Liver (tissue), 9 donors: Measurements from ENCODE around the gene SNX14. TPM values are rescaled to one million over a fixed set of nuclear protein-coding genes. Genes with fewer than 3 reads are reported as not detected.

Experiments
- DNase-seq: peaks from one replicate; pipeline ENCODE4 v3.0.0-alpha.2; 2017; ENCODE audit warnings: low spot score
- H3K27ac ChIP-seq, 2 donors: one replicate each; pipeline ENCODE4 v1.7.0; 2013; ENCODE audit warnings: inconsistent platforms in 2 of 2, low read length in 2 of 2, control low read depth in 1 of 2, low read depth in 1 of 2, mild to moderate bottlenecking in 1 of 2
- H3K27me3 ChIP-seq, 4 donors: one replicate each; pipeline versions ENCODE4 v1.6.1 to v1.7.0; 2013; ENCODE audit warnings: low read length in 3 of 4, inconsistent platforms in 1 of 4, mild to moderate bottlenecking in 1 of 4, moderate library complexity in 1 of 4; ENCODE audit not compliant: control insufficient read depth in 4 of 4, insufficient read depth in 4 of 4
- H3K36me3 ChIP-seq, 4 donors: one replicate each; pipeline versions ENCODE4 v1.6.1 to v1.7.0; 2013; ENCODE audit warnings: low read length in 3 of 4, mild to moderate bottlenecking in 3 of 4, low read depth in 1 of 4, moderate library complexity in 1 of 4; ENCODE audit not compliant: control insufficient read depth in 4 of 4, insufficient read depth in 3 of 4
- H3K4me1 ChIP-seq, 4 donors: one replicate each; pipeline versions ENCODE4 v1.6.1 to v1.7.0; 2013; ENCODE audit warnings: low read length in 3 of 4, mild to moderate bottlenecking in 3 of 4, moderate library complexity in 1 of 4; ENCODE audit not compliant: control insufficient read depth in 4 of 4, insufficient read depth in 4 of 4
- H3K4me3 ChIP-seq, 3 donors: one replicate each; pipeline versions ENCODE4 v1.6.1 to v1.7.0; 2013; ENCODE audit warnings: low read length in 3 of 3, control low read depth in 1 of 3, low read depth in 1 of 3, mild to moderate bottlenecking in 1 of 3
- H3K9ac ChIP-seq, 2 donors: one replicate each; pipeline ENCODE4 v1.7.0; 2013; ENCODE audit warnings: low read length in 2 of 2, mild to moderate bottlenecking in 2 of 2, moderate library complexity in 2 of 2, control low read depth in 1 of 2, low read depth in 1 of 2
- H3K9me3 ChIP-seq, 4 donors: one replicate each; pipeline versions ENCODE4 v1.6.1 to v1.7.0; 2013; ENCODE audit warnings: low read length in 3 of 4; ENCODE audit not compliant: control insufficient read depth in 4 of 4
- EGR1 ChIP-seq, 2 donors: IDR thresholded peaks; 2 replicates each; pipeline ENCODE4 v1.6.1; 2016 to 2018; ENCODE audit warnings: antibody characterized with exemption in 2 of 2, low read depth in 2 of 2
- FOXA1 ChIP-seq: IDR thresholded peaks from 2 replicates; pipeline ENCODE4 v1.6.1; 2016; ENCODE audit warnings: antibody characterized with exemption
- FOXA2 ChIP-seq: IDR thresholded peaks from 2 replicates; pipeline ENCODE4 v1.6.1; 2016; ENCODE audit warnings: antibody characterized with exemption
- GABPA ChIP-seq, 2 donors: IDR thresholded peaks in 1 of 2; conservative IDR thresholded peaks in 1 of 2; 2 replicates each; pipeline ENCODE4 v1.6.1; 2016; ENCODE audit warnings: antibody characterized with exemption in 2 of 2, mild to moderate bottlenecking in 1 of 2, moderate library complexity in 1 of 2
- RAD21 ChIP-seq, 2 donors: IDR thresholded peaks; 2 replicates each; pipeline ENCODE4 v1.6.1; 2016; ENCODE audit warnings: antibody characterized with exemption in 2 of 2, mild to moderate bottlenecking in 2 of 2
- YY1 ChIP-seq: IDR thresholded peaks from 2 replicates; pipeline ENCODE4 v1.6.1; 2016; ENCODE audit warnings: antibody characterized with exemption, mild to moderate bottlenecking
- WGBS: extraction: QIAGEN DNeasy Blood & Tissue Kit; methylation state at CpG from one replicate; pipeline ENCODE4 v1.1.7; 2013; 5-methylcytosine and 5-hydroxymethylcytosine counted together
- polyA plus RNA-seq, 2 donors: library from polyadenylated mRNA; stranded (reverse) in 1 of 2; unstranded in 1 of 2; fragments of 200-250 nt in 1 of 2; fragments of >200 nt in 1 of 2; fragmentation: Nextera tagmentation in 1 of 2; extraction: Ambion mirVana in 1 of 2; gene quantifications; one replicate each; pipeline versions ENCODE4 v1.2.1 to v1.2.3, GENCODE V29; 2013 to 2015
- total RNA-seq, 2 donors: library from RNA; depleted of rRNA; stranded (reverse); fragments of >200 nt; gene quantifications; one replicate each; pipeline ENCODE4 v1.2.3, GENCODE V29; 2014
- TF ChIP-seq, protein P1 (sequence below): IDR thresholded peaks from 2 replicates; pipeline ENCODE4 v1.6.1; 2016; ENCODE audit warnings: antibody characterized with exemption, mild to moderate bottlenecking
- TF ChIP-seq, protein P2 (sequence below): IDR thresholded peaks from 2 replicates; pipeline ENCODE4 v1.6.1; 2016; ENCODE audit warnings: antibody characterized with exemption
- TF ChIP-seq, protein P3 (sequence below): IDR thresholded peaks from 2 replicates; pipeline ENCODE4 v1.6.1; 2016; ENCODE audit warnings: antibody characterized with exemption
- TF ChIP-seq, protein P4 (sequence below): fragments of 150-350 bp; IDR thresholded peaks from 2 replicates; pipeline ENCODE4 v1.5.1; 2017; ENCODE audit warnings: improper control_type of control experiment, low read depth, low read length; ENCODE audit not compliant: missing input control
- donor health status: healthy.
- donor health status: healthy.
- donor health status: healthy.
- donor health status: healthy.
- donor health status: healthy.

The SNX14 gene
- total and polyA plus RNA-seq, 4 donors = 30.5 to 79.1 (median 52.7) TPM

DNA sequence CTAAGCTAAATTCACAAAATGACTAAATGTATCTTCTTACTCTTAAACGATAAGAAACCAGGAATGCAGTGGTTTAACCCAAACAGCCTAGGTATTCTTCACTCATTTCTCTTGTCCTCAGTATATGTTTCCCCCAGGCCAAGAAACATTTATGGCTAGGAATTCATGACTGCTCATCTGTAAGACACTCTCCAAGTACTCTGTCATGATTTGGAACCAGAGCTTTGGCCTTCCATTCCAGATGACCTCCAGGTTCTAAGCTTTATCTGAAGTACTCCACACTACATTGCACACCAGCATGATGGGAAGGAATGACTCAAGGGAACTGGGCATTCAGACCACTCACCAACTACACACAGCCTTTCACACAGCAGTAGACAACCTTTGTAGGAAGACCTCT is 114.5 kb downstream of the SNX14 start:
- no peaks in the 10 kb centered on the region for H3K4me1 ChIP-seq
- H3K36me3 ChIP-seq = peaks cover 0 to 20% (median 9%) of the 10 kb centered on the region in 4 donors

DNA sequence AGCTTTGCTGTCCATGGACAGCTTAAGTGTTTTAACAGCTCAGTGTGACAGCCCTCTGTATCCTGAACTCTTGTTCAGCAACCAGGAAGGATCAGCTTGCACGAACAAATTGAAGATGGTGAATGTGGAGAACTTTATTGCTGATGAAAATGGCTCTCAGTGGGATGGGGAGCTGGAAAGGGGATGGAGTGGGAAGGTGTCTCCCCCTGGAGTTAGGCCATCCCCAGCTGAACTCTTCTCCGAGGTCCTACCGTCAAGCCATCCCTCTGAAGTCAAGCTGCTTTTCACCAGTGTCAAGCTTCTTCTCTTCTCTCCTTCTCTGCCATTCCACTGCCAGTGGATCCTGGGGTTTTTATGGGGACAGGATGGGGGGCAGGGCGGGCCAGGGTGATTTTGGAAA is 117.1 kb downstream of the SNX14 start:
- WGBS = 95% methylated on average over 4 of the region's 4 CpGs
- Histone ChIP-seq H3K27ac (no peak overlapping the region), H3K27me3 (no peaks in the 10 kb centered on the region), H3K36me3 (peaks cover 0 to 26% (median 14%) of the 10 kb centered on the region in 4 donors), H3K9me3 (no peaks in the 10 kb centered on the region), H3K4me3 (no peak overlapping the region), H3K9ac (no peak overlapping the region), H3K4me1 (no peaks in the 10 kb centered on the region)
- no peak for DNase-seq
- peak in 1 of 2 donors; percentile 11 for TF ChIP-seq RAD21 (IDR thresholded peaks at IDR 0.05)
- TF ChIP-seq, protein P1, sequence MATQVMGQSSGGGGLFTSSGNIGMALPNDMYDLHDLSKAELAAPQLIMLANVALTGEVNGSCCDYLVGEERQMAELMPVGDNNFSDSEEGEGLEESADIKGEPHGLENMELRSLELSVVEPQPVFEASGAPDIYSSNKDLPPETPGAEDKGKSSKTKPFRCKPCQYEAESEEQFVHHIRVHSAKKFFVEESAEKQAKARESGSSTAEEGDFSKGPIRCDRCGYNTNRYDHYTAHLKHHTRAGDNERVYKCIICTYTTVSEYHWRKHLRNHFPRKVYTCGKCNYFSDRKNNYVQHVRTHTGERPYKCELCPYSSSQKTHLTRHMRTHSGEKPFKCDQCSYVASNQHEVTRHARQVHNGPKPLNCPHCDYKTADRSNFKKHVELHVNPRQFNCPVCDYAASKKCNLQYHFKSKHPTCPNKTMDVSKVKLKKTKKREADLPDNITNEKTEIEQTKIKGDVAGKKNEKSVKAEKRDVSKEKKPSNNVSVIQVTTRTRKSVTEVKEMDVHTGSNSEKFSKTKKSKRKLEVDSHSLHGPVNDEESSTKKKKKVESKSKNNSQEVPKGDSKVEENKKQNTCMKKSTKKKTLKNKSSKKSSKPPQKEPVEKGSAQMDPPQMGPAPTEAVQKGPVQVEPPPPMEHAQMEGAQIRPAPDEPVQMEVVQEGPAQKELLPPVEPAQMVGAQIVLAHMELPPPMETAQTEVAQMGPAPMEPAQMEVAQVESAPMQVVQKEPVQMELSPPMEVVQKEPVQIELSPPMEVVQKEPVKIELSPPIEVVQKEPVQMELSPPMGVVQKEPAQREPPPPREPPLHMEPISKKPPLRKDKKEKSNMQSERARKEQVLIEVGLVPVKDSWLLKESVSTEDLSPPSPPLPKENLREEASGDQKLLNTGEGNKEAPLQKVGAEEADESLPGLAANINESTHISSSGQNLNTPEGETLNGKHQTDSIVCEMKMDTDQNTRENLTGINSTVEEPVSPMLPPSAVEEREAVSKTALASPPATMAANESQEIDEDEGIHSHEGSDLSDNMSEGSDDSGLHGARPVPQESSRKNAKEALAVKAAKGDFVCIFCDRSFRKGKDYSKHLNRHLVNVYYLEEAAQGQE = no peak

More for the DNA sequence above, 114.5 kb downstream of the SNX14 start:
- Histone ChIP-seq H3K27ac (no peak overlapping the region), H3K9ac (no peak overlapping the region), H3K27me3 (no peaks in the 10 kb centered on the region), H3K4me3 (no peak overlapping the region), H3K9me3 (no peaks in the 10 kb centered on the region)
- TF ChIP-seq EGR1 (IDR thresholded peaks at IDR 0.05; ENCODE audit: low read depth in 2 of 2) (no peak), YY1 (no peak), FOXA1 (no peak)
- TF ChIP-seq, protein P2, sequence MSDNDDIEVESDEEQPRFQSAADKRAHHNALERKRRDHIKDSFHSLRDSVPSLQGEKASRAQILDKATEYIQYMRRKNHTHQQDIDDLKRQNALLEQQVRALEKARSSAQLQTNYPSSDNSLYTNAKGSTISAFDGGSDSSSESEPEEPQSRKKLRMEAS = no peak
- TF ChIP-seq, protein P1 = no peak
- 96% methylated on average over 1 of the region's 1 CpG for WGBS
- no peak for DNase-seq

DNA sequence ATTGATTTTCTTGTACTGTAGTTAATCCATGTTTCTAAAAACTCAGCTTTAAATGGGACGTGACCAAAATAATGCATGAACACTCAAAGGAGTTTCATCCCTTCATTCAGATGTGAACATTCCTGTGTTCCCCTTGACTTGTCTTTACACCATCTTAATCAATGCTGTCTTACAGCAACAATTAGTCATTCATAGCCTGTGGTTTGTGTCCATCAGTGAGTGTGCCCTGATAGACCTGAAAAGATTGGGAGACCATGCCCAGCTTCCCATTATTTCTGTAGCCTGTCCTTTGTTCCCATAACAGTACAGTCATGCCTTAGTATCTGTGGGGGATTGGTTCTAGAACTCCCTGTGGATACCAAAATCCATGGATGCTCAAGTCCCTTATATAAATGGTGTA is 119.9 kb downstream of the SNX14 start:
- no peak for DNase-seq
- 97% methylated on average over 1 of the region's 1 CpG for whole genome bisulfite sequencing
- H3K9me3 ChIP-seq = no peaks in the 10 kb centered on the region
- H3K9ac ChIP-seq = no peak overlapping the region
- TF ChIP-seq, protein P3, sequence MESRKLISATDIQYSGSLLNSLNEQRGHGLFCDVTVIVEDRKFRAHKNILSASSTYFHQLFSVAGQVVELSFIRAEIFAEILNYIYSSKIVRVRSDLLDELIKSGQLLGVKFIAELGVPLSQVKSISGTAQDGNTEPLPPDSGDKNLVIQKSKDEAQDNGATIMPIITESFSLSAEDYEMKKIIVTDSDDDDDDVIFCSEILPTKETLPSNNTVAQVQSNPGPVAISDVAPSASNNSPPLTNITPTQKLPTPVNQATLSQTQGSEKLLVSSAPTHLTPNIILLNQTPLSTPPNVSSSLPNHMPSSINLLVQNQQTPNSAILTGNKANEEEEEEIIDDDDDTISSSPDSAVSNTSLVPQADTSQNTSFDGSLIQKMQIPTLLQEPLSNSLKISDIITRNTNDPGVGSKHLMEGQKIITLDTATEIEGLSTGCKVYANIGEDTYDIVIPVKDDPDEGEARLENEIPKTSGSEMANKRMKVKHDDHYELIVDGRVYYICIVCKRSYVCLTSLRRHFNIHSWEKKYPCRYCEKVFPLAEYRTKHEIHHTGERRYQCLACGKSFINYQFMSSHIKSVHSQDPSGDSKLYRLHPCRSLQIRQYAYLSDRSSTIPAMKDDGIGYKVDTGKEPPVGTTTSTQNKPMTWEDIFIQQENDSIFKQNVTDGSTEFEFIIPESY = no peak
- TF ChIP-seq YY1 (no peak), FOXA2 (no peak), GABPA (IDR thresholded peaks at IDR 0.05 in 1 of 2, conservative IDR thresholded peaks at IDR 0.05 in 1 of 2) (no peak)
- TF ChIP-seq, protein P4, sequence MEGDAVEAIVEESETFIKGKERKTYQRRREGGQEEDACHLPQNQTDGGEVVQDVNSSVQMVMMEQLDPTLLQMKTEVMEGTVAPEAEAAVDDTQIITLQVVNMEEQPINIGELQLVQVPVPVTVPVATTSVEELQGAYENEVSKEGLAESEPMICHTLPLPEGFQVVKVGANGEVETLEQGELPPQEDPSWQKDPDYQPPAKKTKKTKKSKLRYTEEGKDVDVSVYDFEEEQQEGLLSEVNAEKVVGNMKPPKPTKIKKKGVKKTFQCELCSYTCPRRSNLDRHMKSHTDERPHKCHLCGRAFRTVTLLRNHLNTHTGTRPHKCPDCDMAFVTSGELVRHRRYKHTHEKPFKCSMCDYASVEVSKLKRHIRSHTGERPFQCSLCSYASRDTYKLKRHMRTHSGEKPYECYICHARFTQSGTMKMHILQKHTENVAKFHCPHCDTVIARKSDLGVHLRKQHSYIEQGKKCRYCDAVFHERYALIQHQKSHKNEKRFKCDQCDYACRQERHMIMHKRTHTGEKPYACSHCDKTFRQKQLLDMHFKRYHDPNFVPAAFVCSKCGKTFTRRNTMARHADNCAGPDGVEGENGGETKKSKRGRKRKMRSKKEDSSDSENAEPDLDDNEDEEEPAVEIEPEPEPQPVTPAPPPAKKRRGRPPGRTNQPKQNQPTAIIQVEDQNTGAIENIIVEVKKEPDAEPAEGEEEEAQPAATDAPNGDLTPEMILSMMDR = no peak
- peaks cover 0 to 29% (median 17%) of the 10 kb centered on the region in 4 donors for H3K36me3 ChIP-seq
- no peak overlapping the region for H3K27ac ChIP-seq
- no peaks in the 10 kb centered on the region for H3K27me3 ChIP-seq
- H3K4me1 ChIP-seq = no peaks in the 10 kb centered on the region
- H3K4me3 ChIP-seq = no peak overlapping the region
